BLaER1 (cell line): ENCODE data around the gene CHAMP1.
A peak's percentile ranks its signal among the peaks of the same experiment; 100 is the strongest.
"Not testable (repeated sequence)": the region's sequence is repeated elsewhere in the genome, so short reads cannot be mapped to it uniquely, and the experiment has no call there.

Experiments used
- H3K27ac ChIP-seq: shearing (Covaris generic); formaldehyde crosslinking; 2 replicates; pipeline ENCODE4 v1.8.1; 2022
- H3K27me3 ChIP-seq: shearing (Covaris generic); formaldehyde crosslinking; 2 replicates; pipeline ENCODE4 v1.8.1; 2022
- H3K36me3 ChIP-seq: shearing (Covaris generic); formaldehyde crosslinking; 2 replicates; pipeline ENCODE4 v1.8.1; 2022
- H3K4me1 ChIP-seq: shearing (Covaris generic); formaldehyde crosslinking; 2 replicates; pipeline ENCODE4 v1.8.1; 2022
- H3K4me2 ChIP-seq: shearing (Covaris generic); formaldehyde crosslinking; 2 replicates; pipeline ENCODE4 v1.8.1; 2022
- H3K4me3 ChIP-seq: shearing (Covaris generic); formaldehyde crosslinking; 2 replicates; pipeline ENCODE4 v1.8.1; 2022
- H3K9ac ChIP-seq: shearing (Covaris generic); formaldehyde crosslinking; 2 replicates; pipeline ENCODE4 v1.8.1; 2022
- H3K9me3 ChIP-seq: shearing (Covaris generic); formaldehyde crosslinking; 2 replicates; pipeline ENCODE4 v1.8.1; 2022
- H4K20me1 ChIP-seq: shearing (Covaris generic); formaldehyde crosslinking; 2 replicates; pipeline ENCODE4 v1.8.1; 2022
- Cebpa-rat ChIP-seq: shearing (Covaris generic); IDR thresholded peaks from 2 replicates; pipeline ENCODE4 v1.8.1; 2022

CHAMP1 gene

DNA sequence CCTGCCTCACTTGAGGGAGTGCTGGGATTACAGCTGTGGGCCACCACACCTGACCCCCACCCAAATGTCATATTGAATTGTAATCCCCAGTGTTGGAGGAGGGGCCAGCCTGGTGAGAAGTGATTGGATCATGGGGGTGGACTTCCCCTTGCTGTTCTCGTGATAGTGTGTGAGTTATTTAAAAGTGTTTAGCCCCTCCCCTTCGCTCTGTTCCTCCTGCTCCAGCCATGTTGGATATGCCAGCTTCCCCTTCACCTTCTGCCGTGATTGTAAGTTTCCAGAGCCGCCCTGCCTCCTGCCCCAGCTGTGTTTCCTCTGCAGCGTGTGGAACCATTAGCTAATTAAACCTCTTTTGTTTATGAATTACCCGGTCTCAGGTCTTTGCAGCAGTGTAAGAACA lies 13.7 kb downstream of the CHAMP1 start:
- H4K20me1 ChIP-seq, result peaks cover 45% of the 10 kb centered on the region
- no peak overlapping the region for H3K4me2 ChIP-seq
- no peak overlapping the region for H3K27ac ChIP-seq

DNA sequence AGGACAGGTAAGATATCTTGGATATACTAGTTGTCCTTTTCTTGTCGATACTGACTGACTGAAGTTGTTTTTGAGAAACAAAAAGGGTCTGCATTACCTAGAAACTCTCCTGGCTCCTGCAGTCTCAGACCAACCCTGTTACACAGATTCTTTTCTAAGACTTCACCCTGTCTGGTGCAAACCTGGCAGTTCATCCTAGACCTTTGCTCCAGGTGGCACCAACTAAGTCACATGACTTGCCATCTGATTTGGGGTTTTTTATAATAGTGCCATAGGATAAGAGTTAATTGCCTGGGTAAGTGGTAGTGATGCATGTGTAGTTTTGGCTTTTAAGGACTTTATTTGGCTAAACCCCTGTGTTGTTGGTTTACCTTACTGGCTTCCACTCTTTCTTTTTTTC lies 14.3 kb downstream of the CHAMP1 start:
- Histone ChIP-seq H3K9me3 (no peaks in the 10 kb centered on the region), H3K4me1 (peaks cover 16% of the 10 kb centered on the region), H3K4me2 (no peak overlapping the region), H3K4me3 (no peak overlapping the region), H3K36me3 (peaks cover 60% of the 10 kb centered on the region), H4K20me1 (peaks cover 39% of the 10 kb centered on the region), H3K27me3 (no peaks in the 10 kb centered on the region), H3K9ac (no peak overlapping the region), H3K27ac (no peak overlapping the region)
- TF ChIP-seq Cebpa-rat, result no peak

More for the DNA sequence above, 13.7 kb downstream of the CHAMP1 start:
- TF ChIP-seq Cebpa-rat, result no peak
- Histone ChIP-seq H3K9ac (no peak overlapping the region), H3K4me1 (peaks cover 15% of the 10 kb centered on the region; the same call in 1 of the 2 replicates), H3K4me3 (no peak overlapping the region), H3K27me3 (no peaks in the 10 kb centered on the region), H3K9me3 (no peaks in the 10 kb centered on the region), H3K36me3 (peaks cover 66% of the 10 kb centered on the region)

DNA sequence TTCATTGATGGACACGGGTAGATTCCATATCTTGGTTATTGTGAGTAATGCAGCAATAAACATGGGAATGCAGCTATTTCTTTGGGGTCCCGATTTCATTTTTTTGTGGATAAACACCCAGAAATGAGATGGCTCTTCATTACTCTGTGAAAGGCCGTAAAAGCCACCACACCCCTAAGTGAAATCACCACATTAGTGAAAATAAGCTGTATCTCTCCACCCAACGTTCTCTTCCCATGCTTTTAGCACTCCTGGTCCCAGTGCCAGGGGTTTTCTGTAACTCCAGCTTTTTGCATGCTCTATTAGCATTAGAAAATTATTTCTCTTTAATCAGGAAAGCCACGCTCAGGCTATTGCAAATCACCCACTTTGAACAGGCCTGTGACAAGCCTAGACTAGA lies 15.8 kb downstream of the CHAMP1 start:
- peaks cover 31% of the 10 kb centered on the region for H4K20me1 ChIP-seq
- no peak overlapping the region for H3K4me3 ChIP-seq
- H3K9ac ChIP-seq, result no peak overlapping the region
- H3K36me3 ChIP-seq, result peaks cover 45% of the 10 kb centered on the region
- no peak overlapping the region for H3K27ac ChIP-seq
- no peaks in the 10 kb centered on the region for H3K27me3 ChIP-seq
- no peaks in the 10 kb centered on the region for H3K9me3 ChIP-seq
- H3K4me1 ChIP-seq, result peaks cover 25% of the 10 kb centered on the region
- TF ChIP-seq Cebpa-rat, result no peak
- H3K4me2 ChIP-seq, result no peak overlapping the region

DNA sequence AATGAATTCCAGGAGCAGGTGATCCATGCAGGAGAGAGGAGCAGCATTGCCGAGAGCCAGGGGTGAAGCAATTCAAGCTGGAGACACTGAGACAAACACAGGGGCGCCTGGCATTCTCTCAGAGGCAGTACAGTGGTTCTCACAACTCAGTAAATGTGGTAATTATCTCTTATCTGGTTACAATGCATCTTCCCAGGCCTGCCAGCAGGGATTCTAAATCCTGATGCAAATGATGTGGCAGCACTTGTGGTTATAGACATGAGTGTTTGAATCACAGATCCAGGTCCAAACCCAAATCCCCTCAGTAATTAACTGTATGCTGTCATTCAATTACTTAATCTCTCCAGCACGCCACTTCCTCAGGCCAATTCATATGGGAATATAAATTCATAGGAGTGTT lies 19.6 kb downstream of the CHAMP1 start:
- Histone ChIP-seq H3K4me2 (peak overlapping the region; percentile 57), H3K4me1 (peaks cover 13% of the 10 kb centered on the region), H3K36me3 (peaks cover 15% of the 10 kb centered on the region)
- H3K27ac ChIP-seq, H3K9me3 ChIP-seq, H3K4me3 ChIP-seq, H4K20me1 ChIP-seq, H3K27me3 ChIP-seq, H3K9ac ChIP-seq: not testable (repeated sequence)

DNA sequence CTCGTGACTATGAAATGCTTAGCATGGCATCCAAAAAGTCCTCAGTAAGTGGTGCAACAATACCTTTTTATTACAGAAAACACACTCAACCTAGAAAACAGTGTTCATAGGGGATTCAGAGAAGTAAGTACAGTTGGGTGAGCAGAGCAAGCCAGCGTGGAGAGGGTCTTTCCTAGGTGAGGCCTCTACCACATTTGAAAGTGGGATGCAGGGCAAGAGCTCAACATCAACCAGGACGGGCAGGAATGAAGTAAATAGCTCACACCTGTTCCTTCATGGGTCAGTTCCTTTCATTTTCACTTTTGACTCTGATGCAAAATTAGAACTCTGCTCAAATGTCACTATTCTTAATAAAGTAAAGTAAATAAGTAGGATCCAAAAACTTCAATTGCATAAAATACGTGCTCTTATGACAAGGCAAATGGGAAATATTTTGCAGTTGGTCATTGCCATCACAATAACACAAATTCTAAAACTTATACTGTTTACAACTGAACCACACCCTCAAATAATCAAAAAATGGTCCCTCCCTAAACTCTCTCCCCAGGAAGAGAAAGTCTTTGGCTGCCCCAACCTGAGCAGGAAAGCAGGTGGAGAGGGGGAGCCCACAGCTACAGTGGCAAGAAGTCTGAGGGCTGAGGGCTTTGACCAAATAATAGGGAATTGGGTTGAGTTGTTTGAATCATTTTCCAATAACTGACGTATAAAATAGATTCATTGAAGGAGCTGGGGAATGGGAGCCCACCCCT lies 20.2 kb downstream of the CHAMP1 start:
- Histone ChIP-seq H3K9me3 (no peaks in the 10 kb centered on the region), H4K20me1 (no peaks in the 10 kb centered on the region), H3K4me3 (no peak overlapping the region), H3K27me3 (no peaks in the 10 kb centered on the region), H3K36me3 (peaks cover 12% of the 10 kb centered on the region), H3K4me2 (peak overlapping the region; percentile 57), H3K4me1 (peaks cover 14% of the 10 kb centered on the region), H3K27ac (no peak overlapping the region), H3K9ac (no peak overlapping the region)
- TF ChIP-seq Cebpa-rat, result no peak

DNA sequence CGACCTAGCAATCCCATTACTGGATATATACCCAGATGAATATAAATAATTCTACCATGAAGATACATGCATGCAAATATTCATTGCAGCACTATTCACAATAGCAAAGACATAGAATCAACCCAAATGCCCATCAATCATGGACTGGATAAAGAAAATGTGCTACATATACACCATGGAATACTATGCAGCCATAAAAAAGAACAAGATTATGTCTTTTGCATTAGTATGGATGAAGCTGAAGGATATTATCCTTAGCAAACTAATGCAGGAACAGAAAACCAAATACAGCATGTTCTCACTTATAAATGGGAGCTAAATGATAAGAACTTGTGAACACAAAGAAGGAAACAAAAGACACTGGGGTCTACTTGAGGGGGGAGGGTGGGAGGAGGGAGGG lies 22.2 kb downstream of the CHAMP1 start:
- not testable (repeated sequence) for H4K20me1 ChIP-seq, H3K27me3 ChIP-seq, H3K9me3 ChIP-seq, H3K36me3 ChIP-seq, H3K27ac ChIP-seq, H3K4me2 ChIP-seq, H3K9ac ChIP-seq, H3K4me3 ChIP-seq
- peaks cover 26% of the 10 kb centered on the region for H3K4me1 ChIP-seq

DNA sequence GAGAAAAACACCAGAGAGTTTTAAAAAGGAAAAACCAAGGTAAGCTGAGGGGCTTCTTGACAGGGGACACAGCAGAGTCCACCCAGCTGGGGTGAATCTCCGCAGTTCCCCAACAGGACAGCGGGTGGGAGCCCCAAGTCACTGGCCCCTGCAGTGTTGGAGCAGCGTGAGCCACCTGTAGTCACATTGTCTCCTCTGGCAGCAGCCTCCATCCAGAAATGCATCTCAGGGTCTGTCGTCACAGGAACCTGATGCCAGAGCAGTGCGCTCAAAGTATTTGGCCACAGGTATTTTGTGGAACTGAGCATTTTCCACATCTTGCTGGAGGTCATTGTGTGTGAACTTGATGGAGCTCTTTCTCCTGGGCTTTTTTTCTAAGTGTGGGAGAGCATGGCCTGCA lies 24.7 kb downstream of the CHAMP1 start:
- Histone ChIP-seq H4K20me1 (no peaks in the 10 kb centered on the region), H3K9me3 (no peaks in the 10 kb centered on the region), H3K4me2 (no peak overlapping the region), H3K4me1 (peaks cover 20% of the 10 kb centered on the region), H3K27ac (no peak overlapping the region), H3K27me3 (no peaks in the 10 kb centered on the region), H3K9ac (no peak overlapping the region), H3K36me3 (no peaks in the 10 kb centered on the region), H3K4me3 (no peak overlapping the region)
- TF ChIP-seq Cebpa-rat, result no peak

DNA sequence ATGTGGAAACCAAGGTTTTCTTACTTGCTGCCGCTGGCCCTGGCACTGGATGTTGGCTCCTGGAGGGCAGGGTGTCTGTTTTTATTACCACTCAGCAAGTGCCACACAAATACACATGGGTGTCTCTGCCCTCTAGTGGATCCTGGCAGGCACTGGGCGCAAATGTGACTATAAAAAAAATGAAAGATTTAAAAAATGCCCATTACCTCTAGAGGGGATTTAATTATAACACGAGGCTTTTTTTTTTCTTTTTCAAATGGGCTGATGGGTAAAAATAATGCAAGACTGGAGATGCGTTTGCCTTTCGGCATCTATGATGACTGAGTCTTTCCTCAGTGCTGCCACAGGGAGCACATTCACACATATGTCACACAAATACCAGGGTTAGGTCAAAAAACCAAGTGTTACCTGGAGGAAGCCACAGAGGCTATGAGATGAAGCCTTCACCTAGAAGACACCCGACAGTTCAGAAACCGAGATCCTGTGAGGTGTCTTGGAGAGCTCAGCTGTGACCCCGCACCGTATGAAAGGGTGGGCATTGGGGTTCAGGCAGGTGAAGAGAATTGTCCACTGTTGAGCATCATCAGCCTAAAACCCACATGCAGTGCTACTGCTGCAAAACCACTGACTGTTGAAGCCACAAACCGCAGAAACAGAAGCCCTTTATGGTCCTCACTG lies 25.7 kb downstream of the CHAMP1 start:
- Histone ChIP-seq H3K4me3 (no peak overlapping the region), H3K36me3 (no peaks in the 10 kb centered on the region), H3K9ac (no peak overlapping the region), H4K20me1 (no peaks in the 10 kb centered on the region), H3K9me3 (no peaks in the 10 kb centered on the region), H3K27ac (no peak overlapping the region), H3K4me2 (peak overlapping the region; percentile 37), H3K27me3 (no peaks in the 10 kb centered on the region), H3K4me1 (peaks cover 12% of the 10 kb centered on the region)
- no peak for TF ChIP-seq Cebpa-rat

DNA sequence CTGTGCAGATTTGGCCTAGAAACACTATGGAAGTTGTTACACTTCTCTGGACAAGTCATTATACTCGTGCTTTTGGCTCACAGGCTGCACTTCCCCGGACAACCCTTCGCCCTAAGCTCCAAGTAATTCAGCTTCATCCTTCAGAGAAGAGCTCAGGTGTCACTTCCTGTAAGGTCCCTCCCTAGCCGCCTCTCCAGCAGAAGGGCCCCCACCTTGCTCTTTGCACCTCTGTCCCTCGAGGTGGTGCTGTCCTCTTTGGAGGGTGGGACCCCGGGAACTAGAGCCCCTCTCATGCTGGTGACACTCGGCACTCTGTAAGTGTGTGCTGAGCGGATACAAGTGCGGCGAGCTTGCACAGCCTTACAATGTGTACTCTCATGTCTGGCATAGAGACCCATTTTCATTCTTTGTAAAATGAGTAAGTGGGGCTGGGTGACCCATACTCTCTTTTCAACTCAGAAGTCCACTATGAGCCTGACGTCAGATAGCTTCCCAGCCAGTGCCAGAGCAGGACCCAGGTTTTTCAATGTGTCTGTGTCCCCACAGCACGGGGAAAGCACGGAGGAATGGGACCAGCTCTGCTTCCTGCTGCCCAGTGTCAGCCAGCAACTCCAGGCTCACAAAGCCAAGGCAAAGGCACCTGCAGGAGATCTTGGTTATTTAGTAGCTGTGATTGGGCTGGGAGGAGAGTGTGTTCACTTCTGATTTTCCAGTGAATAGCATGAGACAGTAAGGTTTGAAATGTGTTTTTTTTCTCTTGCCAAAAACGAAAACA lies 26.9 kb downstream of the CHAMP1 start:
- Histone ChIP-seq H3K4me3 (no peak overlapping the region), H4K20me1 (no peaks in the 10 kb centered on the region), H3K27me3 (no peaks in the 10 kb centered on the region), H3K4me1 (peaks cover 12% of the 10 kb centered on the region), H3K9me3 (no peaks in the 10 kb centered on the region), H3K27ac (no peak overlapping the region), H3K36me3 (no peaks in the 10 kb centered on the region), H3K4me2 (no peak overlapping the region), H3K9ac (no peak overlapping the region)
- TF ChIP-seq Cebpa-rat, result no peak

DNA sequence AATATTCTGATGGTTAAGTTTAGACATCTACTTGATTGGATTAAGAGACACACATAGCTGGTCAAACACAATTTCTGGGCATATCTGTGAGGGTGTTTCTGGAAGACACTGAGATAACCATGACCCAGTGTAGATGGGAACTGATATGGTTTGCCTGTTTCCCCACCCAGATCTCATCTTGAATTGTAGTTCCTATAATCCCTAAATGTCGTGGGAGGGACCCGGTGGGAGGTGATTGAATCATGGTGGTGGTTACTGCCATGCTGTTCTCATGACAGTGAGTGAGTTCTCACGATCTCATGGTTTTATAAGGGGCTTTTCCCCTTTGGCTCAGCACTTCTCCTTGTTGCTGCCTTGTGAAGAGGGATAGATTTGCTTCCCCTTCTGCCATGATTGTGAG lies 33.0 kb downstream of the CHAMP1 start:
- not testable (repeated sequence) for H3K36me3 ChIP-seq, H4K20me1 ChIP-seq, H3K9ac ChIP-seq, H3K4me1 ChIP-seq, H3K27me3 ChIP-seq, H3K9me3 ChIP-seq, H3K4me3 ChIP-seq, H3K27ac ChIP-seq, H3K4me2 ChIP-seq

DNA sequence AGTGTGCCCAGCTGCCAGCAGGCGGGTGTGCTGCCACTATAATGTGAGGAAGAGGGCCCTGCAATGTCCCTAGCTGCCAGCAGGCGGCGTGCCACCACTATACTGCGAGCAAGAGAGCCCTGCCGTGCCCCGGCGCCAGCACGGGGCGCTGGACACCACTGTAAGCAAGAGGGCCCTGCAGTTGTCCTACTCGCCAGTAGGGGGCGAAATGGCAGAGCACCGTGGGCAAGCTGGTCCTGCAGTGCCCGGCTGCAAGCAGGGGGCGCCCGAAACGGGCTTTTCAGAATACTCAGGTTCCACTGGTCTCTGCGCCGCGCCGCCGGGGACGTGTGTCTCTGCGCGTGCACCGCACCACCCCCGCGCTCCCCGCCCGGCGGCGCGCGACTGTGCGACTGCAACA lies 38.5 kb downstream of the CHAMP1 start:
- H3K4me2 ChIP-seq, H3K9ac ChIP-seq, H3K27me3 ChIP-seq, H3K36me3 ChIP-seq, H4K20me1 ChIP-seq, H3K9me3 ChIP-seq, H3K4me3 ChIP-seq, H3K27ac ChIP-seq, H3K4me1 ChIP-seq: not testable (repeated sequence)

DNA sequence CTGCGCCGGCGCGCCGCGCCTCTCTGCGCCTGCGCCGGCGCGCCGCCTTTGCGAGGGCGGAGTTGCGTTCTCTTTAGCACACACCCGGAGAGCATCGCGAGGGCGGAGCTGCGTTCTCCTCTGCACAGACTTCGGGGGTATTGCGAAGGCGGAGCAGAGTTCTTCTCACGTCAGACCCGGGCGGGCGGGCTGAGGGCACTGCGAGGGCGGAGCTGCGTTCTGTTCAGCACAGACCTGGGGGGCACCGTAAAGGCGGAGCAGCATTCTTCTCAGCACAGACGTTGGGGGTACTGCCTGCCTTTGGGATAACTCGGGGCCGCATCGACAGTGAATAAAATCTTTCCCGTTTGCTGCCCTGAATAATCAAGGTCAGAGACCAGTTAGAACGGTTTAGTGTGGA lies 39.1 kb downstream of the CHAMP1 start:
- not testable (repeated sequence) for H3K27me3 ChIP-seq, H3K9ac ChIP-seq, H3K4me3 ChIP-seq, H3K36me3 ChIP-seq, H3K9me3 ChIP-seq, H3K27ac ChIP-seq, H4K20me1 ChIP-seq, H3K4me2 ChIP-seq, H3K4me1 ChIP-seq
